ENCODE measurements around the gene EPB41.

Gene EPB41

DNA sequence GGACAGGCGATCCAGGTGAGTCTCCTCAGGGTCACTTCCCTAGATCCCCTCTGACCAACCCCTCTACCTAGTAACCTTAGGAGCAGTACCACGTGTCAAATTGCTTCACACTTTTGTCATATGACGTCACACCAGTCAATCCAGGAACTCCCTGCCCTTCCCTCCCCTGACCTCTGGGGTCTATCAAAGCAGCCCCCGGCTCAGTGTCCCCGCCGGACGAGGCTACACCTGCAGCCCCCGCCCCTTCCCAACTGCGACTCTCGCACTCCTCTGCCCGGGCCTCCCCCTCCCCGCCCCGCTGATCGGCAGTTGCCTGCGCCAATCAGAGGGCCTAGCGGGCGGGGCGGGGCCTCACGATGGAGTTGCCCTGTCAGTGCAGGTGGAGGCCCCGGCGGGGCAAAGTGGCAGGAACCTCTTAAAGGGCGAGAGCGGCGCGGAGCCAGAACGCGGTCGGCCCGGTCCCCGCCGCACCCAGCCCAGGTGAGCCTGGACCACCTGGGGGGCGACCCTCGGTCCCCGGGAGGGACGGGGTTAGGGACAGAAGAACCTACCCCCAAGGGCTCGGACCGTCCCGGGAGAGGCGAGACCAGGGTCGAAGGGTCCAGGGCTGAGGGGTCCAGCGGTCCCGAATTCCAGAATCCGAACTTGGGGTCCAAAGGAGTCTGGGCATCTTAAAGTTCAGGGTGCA is 27.5 kb upstream of the EPB41 start:
- in situ Hi-C loops (cut with MboI; ENCODE audit: low pct_unique_long_range_greater_than_20kb, low sequenced_read_pairs, unreplicated experiment): loop anchor here (10.0 kb wide), 1 partner anchor 308 kb away; no protein-coding TSS in a partner anchor
- TF ChIP-seq, protein P1, sequence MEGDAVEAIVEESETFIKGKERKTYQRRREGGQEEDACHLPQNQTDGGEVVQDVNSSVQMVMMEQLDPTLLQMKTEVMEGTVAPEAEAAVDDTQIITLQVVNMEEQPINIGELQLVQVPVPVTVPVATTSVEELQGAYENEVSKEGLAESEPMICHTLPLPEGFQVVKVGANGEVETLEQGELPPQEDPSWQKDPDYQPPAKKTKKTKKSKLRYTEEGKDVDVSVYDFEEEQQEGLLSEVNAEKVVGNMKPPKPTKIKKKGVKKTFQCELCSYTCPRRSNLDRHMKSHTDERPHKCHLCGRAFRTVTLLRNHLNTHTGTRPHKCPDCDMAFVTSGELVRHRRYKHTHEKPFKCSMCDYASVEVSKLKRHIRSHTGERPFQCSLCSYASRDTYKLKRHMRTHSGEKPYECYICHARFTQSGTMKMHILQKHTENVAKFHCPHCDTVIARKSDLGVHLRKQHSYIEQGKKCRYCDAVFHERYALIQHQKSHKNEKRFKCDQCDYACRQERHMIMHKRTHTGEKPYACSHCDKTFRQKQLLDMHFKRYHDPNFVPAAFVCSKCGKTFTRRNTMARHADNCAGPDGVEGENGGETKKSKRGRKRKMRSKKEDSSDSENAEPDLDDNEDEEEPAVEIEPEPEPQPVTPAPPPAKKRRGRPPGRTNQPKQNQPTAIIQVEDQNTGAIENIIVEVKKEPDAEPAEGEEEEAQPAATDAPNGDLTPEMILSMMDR (IDR thresholded peaks at IDR 0.05; ENCODE audit: extremely low read depth, insufficient read depth, missing control alignments): no peak
- peak; percentile 98 for DNase-seq (ENCODE audit: low spot score)

DNA sequence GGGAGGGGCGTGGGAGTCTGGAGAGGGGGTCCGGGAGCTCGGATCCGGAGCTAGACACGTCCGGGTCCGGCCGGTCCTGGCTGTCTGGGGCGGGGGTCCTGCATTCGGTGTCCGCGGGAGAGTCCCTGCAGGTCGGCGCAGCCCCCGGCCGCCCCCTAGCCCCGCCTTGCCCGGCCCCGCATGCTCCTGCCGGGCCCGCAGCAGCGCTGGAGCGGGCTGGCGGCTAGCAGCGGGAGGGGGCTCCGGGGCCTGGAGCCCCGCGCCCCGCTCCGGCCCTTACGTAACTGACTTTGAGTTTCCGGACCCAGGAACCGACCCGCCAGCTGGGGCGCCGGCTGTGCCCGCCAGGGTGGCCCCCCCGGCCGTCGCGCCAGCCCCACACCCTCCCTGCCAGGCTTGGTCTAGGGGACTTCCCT is 26.9 kb upstream of the EPB41 start:
- in situ Hi-C loops (cut with MboI; ENCODE audit: low pct_unique_long_range_greater_than_20kb, low sequenced_read_pairs, unreplicated experiment): loop anchor here (10.0 kb wide), 1 partner anchor 307 kb away; no protein-coding TSS in a partner anchor
- peak; percentile 52 for DNase-seq (ENCODE audit: low spot score)
- TF ChIP-seq, protein P1 (IDR thresholded peaks at IDR 0.05; ENCODE audit: extremely low read depth, insufficient read depth, missing control alignments): no peak

DNA sequence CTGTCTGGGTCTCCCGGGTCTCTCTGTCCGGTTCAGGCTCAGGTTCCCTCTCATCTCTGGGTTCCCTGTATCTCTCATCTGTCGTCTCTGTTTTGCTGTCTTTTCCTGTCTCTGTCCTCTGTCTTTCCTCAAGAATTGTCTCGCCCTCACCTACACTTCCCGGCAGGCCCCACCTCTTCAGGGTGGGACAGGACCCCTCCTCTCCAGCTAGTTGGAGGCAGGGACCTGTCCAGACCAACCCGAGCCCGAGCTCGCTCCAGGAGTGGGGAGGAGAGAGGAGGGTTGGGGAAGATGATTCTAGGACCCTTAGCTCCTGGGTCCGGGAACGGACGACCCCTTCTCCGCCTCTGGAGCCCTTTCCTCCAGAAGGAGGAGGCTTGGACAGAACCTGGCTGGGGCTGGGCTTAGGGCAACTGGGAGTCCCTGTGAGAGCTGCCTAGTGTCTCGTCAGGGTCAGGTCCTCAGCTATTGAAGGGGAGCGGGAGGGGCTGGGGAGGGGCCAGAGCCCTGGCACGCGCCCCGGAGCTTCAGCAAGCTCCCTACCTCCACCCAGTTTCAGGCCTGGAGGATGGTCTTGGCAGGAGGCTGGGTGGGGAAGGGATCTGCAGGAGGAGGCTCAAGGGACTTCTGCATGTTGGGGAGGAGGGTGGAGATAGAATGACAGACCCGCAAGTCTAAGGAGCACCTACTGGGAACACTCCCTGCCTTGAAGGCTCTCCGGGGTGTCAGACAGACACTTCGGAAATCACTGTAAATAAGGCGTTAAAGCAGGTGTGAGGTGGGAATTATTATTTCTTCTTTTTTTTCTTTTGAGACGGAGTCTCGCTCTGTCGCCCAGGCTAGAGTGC is 26.3 kb upstream of the EPB41 start:
- in situ Hi-C loops (cut with MboI; ENCODE audit: low pct_unique_long_range_greater_than_20kb, low sequenced_read_pairs, unreplicated experiment): loop anchor here (10.0 kb wide), 1 partner anchor 307 kb away; no protein-coding TSS in a partner anchor
- peak; percentile 15 for DNase-seq (ENCODE audit: low spot score)
- TF ChIP-seq, protein P1 (IDR thresholded peaks at IDR 0.05; ENCODE audit: extremely low read depth, insufficient read depth, missing control alignments): no peak

DNA sequence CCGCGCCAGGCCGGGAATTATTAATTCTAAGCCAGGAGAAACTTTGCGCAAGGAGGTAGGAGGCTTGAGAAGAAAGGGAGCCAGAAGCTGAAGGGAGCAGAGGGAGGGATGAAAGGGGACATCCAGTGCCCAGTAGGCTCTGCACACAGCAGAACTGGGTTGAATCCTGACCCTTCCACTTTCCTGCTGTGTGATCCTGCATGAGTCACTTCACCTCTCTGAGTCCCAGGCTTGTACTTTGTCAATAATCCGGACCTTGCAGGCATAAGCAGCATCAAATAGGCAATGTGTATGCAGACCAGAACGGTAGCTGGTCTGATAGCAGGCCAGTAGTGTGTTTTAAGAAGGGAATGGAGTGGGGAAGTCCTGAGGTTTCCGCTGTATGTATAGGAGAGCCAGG is 25.5 kb upstream of the EPB41 start:
- in situ Hi-C loops (cut with MboI; ENCODE audit: low pct_unique_long_range_greater_than_20kb, low sequenced_read_pairs, unreplicated experiment): loop anchor here (10.0 kb wide), 1 partner anchor 306 kb away; no protein-coding TSS in a partner anchor
- no peak for DNase-seq (ENCODE audit: low spot score)
- TF ChIP-seq, protein P1 (IDR thresholded peaks at IDR 0.05; ENCODE audit: extremely low read depth, insufficient read depth, missing control alignments): no peak

DNA sequence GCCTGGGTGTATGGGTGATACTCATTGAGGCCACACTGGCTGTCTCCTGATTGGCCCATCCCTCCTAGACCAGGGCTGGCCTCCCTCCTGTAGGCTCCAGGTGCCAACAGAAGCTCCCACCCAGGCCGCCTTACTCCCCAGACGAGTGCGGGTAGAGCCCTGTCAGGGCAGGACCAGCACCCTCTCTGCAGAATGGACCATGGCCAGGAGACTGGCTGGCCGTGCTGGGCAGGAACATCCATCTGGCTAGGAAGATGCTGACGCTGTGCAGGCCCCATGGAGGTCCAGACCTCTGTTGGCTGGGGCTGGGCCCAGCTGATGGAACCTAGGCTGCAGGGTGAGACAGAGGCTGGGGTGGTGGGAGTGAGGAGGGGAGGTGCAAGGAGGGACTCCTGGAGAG is 25.0 kb upstream of the EPB41 start:
- TF ChIP-seq, protein P1 (IDR thresholded peaks at IDR 0.05; ENCODE audit: extremely low read depth, insufficient read depth, missing control alignments): no peak
- in situ Hi-C loops (cut with MboI; ENCODE audit: low pct_unique_long_range_greater_than_20kb, low sequenced_read_pairs, unreplicated experiment): loop anchor here (10.0 kb wide), 1 partner anchor 305 kb away; no protein-coding TSS in a partner anchor
- no peak for DNase-seq (ENCODE audit: low spot score)

DNA sequence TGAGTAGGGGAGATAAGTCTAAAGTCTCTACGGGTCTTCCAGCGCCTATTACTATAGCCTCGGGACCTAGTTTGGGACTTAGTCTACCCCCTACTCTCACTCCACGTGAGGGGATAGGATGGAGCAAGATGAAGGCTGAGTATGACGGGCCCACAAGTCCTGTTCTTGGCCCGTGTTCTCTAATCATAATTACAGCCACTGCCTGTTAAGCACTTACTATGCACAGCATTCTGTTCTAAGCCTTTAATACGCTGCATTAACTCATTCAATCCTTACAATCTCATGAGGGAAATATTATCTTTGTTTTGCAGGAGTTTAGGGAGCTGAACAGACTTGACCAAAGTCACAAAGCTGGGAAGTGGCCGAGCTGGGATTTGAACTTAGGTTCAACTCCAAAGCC is 23.9 kb upstream of the EPB41 start:
- TF ChIP-seq, protein P1 (IDR thresholded peaks at IDR 0.05; ENCODE audit: extremely low read depth, insufficient read depth, missing control alignments): no peak
- no peak for DNase-seq (ENCODE audit: low spot score)
- in situ Hi-C loops (cut with MboI; ENCODE audit: low pct_unique_long_range_greater_than_20kb, low sequenced_read_pairs, unreplicated experiment): no loop called here
